Posterior vena cava (tissue), 2 donors: ENCODE results near the gene PROZ. TPM values are rescaled to one million over a fixed set of nuclear protein-coding genes. Genes with fewer than 3 reads are reported as not detected.
"Not testable (repeated sequence)": the region's sequence is repeated elsewhere in the genome, so short reads cannot be mapped to it uniquely, and the experiment has no call there.

Source experiments
- DNase-seq: peaks from one replicate; pipeline ENCODE4 v3.0.0-alpha.2; 2020; ENCODE audit warnings: low spot score
- intact Hi-C, 2 donors: fragments of 100-400 bp; cut with DNase I; formaldehyde crosslinking; loops; one replicate each; pipeline versions ENCODE4 v1.14.1 to v1.14.2; 2022 to 2023
- long read RNA-seq, 2 donors: library from polyadenylated mRNA; unstranded; transcript quantifications; one replicate each; pipeline ENCODE4 v2.0.0, GENCODE V29; 2020 to 2021
- total RNA-seq, 2 donors: library from RNA; stranded (reverse); fragmentation: NEBNext Ultra II Directional; extraction: Animal tissue kit (Norgen Biotek cat#: 25700); gene quantifications; one replicate each; pipeline ENCODE4 v1.2.1, GENCODE V29; 2021
- donor health status: DM: yes; HTN: yes; CAD: no.
- donor health status: DM: yes; HTN: yes; CAD: no.

Gene PROZ, protein sequence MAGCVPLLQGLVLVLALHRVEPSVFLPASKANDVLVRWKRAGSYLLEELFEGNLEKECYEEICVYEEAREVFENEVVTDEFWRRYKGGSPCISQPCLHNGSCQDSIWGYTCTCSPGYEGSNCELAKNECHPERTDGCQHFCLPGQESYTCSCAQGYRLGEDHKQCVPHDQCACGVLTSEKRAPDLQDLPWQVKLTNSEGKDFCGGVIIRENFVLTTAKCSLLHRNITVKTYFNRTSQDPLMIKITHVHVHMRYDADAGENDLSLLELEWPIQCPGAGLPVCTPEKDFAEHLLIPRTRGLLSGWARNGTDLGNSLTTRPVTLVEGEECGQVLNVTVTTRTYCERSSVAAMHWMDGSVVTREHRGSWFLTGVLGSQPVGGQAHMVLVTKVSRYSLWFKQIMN
- total RNA-seq, result not detected
- long read RNA-seq, donor 1, result 0 reads
- long read RNA-seq, donor 2, result 0 reads

- DNase-seq, result no peak
- intact Hi-C loops, result no loop called here
Observed at GRCh38 chr13:113157929-113158747, at the start of gene PROZ. TSS of gene PROZ (plus strand) at chr13:113158648. CDS start at chr13:113158661, 13 bp downstream.

DNA sequence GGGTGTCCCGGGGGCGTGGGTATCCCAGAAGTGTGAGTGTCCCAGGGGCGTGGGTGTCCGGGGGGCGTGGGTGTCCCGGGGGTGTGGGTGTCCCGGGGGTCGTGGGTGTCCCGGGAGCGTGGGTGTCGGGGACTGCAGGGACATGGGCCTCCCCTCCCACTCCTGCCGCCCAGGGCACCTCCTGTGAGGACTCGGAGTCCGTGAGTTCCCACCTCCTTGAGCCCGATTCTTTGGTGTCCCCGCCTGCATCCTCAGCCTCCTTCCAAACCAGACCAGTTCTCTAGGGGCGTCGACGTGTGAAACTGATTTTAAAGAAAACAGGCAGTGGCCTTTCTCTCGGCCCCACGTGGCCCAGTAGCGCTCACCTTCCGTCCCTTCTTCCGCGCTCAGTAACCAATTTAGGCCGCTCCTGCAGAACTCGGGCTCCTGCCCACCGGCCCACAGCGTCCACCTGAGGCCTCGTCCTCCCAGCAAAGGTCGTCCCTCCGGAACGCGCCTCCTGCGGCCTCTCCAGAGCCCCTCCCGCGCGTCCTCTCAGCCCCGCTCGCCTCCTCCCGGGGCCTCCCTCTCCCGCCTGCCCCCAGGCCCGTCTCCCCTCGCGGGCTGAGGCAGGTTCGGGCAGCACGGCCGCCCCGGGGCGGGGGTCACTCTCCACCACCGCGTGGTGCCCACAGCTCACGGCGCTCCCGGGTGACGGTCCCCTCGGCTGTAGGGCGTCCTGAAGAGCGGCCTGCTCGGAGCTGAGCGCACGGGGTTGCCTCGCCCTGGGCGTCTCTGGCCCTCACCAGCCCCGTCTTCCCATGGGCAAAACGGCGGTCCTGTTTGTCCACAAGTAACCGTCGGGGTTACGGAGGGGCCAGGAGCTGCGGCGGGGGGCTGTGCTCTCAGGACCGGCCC lies 49.0 kb upstream of the PROZ start:
- DNase-seq, result peak; percentile 77
- intact Hi-C loops, result no loop called here

GRCh38 chr13:113110048-113110851 lies 48.2 kb upstream of the PROZ start:
- intact Hi-C loops, result no loop called here
- peak; percentile 75 for DNase-seq

GRCh38 chr13:113110852-113111315 lies 47.6 kb upstream of the PROZ start:
- peak; percentile 67 for DNase-seq

GRCh38 chr13:113111821-113112220 lies 46.6 kb upstream of the PROZ start:
- intact Hi-C loops, DNase-seq: not testable (repeated sequence)

More at GRCh38 chr13:113110852-113111315, 47.6 kb upstream of the PROZ start:
- intact Hi-C loops, result no loop called here

DNA sequence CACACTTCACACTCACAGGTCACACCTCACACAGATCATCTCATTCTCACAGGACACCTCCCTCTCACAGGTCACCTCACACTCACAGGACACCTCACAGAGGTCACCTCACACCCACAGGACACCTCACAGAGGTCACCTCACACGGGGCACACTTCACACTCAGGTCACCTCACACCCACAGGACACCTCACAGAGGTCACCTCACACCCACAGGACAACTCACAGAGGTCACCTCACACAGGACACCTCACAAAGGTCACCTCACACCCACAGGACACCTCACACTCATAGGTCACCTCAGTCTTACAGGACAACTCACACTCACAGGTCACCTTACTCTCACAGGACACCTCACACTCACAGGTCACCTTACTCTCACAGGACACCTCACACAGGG lies 46.0 kb upstream of the PROZ start:
- DNase-seq, intact Hi-C loops: not testable (repeated sequence)

- intact Hi-C loops, result no loop called here
- no peak for DNase-seq
Observed at GRCh38 chr13:113112893-113113845, 45.3 kb upstream of the PROZ start.

DNA sequence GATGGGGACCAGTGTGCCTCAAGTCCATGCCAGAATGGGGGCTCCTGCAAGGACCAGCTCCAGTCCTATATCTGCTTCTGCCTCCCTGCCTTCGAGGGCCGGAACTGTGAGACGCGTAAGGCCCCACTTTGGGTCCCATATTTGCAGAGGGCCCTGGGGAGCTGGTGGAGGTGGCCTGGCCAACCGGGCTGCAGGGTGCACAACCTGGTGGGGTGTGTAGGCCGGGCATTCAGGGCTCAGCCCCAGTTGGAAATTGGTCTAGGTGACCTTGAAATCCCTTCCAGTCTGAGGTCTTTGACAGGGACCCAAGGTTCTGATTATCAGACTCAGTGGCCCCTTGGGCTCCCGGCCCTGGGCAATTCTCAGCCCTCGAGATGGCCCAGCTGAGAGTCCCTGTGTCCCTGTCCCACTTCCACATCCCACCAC lies 44.6 kb upstream of the PROZ start:
- DNase-seq, result peak; percentile 48
- intact Hi-C loops, result no loop called here

- intact Hi-C loops, result no loop called here
- DNase-seq, result peak; percentile 73
Observed at GRCh38 chr13:113114511-113115362, 43.7 kb upstream of the PROZ start.

DNA sequence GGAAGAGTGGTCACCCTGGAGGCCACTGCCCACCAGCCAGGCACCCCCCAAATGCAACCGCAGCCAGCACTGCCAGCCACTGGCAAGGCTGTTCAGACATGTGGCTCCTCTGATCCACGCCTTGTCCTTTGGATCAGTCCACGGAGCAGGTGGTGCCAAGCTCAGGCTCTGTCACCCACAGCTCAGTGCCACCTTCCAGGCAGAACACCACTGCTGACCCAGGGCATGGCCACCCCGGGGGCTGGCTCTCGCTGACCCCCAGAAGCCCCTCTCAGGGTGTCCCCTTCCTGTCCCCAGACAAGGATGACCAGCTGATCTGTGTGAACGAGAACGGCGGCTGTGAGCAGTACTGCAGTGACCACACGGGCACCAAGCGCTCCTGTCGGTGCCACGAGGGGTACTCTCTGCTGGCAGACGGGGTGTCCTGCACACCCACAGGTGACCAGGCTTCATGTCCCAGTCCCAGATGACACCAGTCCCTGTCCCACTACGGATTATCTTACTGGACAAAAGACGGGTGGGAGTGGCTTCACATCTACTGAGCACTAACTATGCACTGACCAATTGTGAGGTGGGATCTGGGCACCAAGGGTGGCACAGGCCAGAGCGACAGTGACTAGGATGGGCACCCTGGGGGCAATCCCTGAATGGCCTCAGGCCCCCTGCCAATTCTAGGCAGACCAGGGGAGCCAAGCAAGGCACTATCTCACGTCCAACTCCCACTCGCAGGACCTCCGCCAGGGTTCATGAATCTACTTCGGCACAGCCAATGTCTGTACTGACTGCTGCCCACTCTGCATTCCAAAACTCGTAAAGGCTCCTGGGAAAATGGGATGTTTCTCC lies 42.9 kb upstream of the PROZ start:
- no peak for DNase-seq
- intact Hi-C loops, result no loop called here

DNA sequence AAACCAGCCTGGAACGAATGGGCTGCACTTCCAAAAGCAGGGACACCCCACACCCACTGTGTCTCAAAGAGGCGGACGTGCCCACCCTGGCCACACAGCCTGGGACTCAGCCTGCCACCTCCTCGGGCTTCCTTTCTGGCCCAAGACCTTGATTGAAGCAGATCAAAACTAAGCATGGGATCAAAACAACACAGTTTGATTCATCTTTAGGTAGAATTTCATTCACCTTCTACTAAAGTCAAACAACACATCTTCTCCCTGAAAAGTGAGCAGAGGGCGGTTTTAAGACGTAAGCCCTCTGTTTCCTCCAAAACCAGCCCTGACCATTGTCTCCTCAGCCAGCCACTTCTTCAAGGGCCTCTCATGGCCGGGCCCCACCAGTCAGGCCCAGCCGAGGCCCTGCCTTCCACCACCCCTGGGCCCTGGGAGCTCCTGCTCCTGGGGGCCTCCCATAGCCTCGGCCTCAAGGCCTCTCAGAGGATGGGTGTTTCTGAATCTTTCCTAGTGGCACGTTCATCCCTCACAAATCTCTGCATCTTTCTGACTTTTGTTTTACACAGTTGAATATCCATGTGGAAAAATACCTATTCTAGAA lies 42.1 kb upstream of the PROZ start:
- DNase-seq, result no peak
- intact Hi-C loops, result no loop called here

DNA sequence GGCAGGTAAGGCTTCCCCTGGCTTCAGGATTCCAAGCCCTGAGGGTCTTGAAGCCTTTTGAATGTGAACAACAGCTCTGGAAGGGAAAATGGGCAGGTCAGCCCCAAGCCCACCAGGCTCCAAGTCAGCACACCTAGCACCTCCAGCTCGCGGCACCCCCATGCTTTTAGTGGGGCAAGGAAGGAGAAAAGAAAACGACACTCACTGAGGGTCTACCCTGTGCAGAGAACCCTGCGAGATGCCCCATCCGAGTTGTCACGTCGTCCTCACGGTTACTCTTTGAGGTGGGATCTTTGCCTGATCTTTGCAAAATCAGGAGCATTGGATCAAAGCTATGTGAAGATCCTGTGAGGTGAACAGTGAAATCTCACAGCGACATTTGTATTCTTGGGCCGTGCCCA lies 41.6 kb upstream of the PROZ start:
- intact Hi-C loops, result no loop called here
- peak; percentile 58 for DNase-seq

GRCh38 chr13:113117335-113117872 lies 41.0 kb upstream of the PROZ start:
- intact Hi-C loops, result no loop called here
- peak; percentile 58 for DNase-seq

- intact Hi-C loops, result no loop called here
- DNase-seq, result peak; percentile 68
Observed at GRCh38 chr13:113117911-113118260, 40.6 kb upstream of the PROZ start.
